ENCODE measurements around the gene TOMM22.

Gene TOMM22

DNA sequence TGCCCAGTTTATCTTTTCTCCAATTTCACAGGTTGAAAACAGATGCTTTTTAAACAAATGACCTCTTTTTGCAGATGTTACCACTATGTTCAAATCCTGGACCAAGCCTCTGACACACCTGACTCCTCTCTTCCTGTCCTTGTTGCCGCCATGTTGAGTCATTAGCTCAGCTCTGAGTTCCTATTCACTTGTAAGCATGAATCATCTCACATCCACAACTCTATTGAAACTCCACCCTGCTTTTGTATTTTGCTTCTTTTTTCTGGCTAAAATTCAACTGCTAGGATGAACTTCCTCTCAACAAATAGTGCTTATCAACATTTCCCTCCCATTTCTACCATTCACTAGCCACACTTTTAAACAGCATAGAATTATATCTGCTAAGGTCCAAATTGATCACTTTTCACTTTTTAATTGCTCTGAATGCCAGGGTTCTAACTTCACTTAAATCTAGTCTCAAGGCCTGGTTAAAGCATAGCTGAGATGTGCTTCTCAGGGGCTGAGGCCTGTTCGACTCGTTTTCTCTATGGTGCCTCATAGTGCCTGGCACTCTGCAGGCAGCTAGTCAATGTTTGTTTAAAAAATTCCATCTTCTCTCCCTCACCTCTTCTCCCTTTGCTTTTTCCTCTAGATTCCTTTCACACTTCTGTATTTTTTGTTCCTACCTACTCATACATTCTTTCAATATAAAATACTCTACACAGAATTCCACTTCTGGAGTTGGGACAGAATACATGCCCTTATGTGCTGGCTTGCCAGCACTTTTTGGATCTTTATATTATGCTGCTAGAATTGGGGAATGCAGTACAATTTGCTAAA, 15.1 kb downstream of the TOMM22 start:
- DNase-seq = no peak

- no peak for DNase-seq
Observed at GRCh38 chr22:38697425-38698089, 15.8 kb downstream of the TOMM22 start.

GRCh38 chr22:38698407-38699094, 16.8 kb downstream of the TOMM22 start:
- DNase-seq = no peak

- DNase-seq = no peak
Observed at GRCh38 chr22:38699143-38699542, 17.4 kb downstream of the TOMM22 start.

DNA sequence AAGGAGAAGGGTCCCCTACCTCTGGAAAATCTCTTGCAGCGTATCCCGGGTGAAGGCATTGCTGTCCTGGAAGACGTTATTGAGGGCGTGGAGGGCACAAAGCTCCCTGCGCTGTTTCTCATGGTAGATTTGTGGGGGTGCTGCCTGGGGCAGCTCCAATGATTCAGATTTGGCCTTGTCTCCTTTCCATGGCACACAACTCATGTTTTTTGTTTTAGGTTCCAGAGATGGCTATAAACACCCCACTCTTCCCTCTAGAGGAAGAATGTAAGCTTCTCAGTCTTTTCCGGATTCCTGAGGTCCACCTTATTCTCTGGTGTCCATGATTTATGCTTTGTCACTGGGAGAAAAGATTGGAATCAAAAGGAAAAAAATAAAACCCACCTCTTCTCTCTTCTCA, 18.0 kb downstream of the TOMM22 start:
- no peak for DNase-seq

DNA sequence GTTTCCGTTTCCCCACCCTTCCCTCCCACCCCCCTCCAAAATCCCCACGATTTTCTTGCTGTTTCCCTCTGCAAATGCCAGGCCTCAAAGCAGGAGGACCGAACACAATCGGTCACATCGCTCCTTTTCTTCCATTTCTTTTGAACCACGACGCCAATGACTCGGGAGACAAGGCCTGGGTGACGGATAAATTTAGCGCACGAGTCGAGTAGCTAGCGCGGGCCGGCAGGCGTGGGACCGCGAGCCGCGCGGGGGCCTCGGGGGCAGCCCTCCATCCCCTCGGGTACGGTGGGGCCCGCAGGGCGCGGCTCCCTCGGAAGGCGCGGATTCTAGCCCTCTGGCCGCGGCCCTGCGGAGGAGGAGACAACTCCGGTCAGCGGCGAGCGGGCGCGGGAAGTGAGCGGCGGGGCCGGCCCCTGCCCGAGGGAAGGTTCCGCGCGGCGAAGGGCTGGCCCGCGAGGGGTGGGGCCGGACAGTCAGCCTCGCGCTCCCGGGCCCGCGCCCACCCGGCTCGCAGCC, 18.6 kb downstream of the TOMM22 start:
- no peak for DNase-seq

GRCh38 chr22:38700789-38701628, 19.3 kb downstream of the TOMM22 start, which contains the start of gene JOSD1:
JOSD1 (minus strand) TSS chr22:38700943; CDS start chr22:38699987, 956 bp downstream.
- peak; percentile 53 for DNase-seq

DNA sequence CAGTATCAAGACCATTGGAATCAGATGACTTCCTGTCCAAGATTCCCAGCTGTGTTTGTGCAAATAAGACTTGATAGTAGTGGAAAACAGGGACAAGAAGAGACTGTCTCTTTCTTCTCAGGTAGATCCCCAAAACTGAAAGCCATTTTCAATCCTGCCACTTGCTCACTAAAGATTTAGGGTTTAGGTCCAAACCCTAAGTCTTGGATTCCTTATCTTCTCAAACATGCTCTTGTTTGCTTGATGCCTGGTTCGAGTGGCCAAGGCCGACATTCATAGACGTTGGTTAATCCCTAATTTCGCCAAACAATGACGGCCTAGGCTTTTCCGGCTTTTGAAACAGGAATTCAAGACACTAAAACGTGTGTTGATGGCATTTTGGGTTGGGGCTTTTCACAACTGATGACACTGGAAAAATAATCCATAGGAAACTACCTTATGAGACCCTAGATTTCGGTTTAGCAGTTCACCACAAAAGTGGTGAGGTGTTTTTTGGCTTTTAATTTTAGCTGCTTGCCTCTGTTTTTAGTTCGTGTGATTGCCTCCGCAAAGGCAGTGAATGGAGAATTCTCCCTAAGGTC, 23.0 kb downstream of the TOMM22 start:
- DNase-seq = no peak

DNA sequence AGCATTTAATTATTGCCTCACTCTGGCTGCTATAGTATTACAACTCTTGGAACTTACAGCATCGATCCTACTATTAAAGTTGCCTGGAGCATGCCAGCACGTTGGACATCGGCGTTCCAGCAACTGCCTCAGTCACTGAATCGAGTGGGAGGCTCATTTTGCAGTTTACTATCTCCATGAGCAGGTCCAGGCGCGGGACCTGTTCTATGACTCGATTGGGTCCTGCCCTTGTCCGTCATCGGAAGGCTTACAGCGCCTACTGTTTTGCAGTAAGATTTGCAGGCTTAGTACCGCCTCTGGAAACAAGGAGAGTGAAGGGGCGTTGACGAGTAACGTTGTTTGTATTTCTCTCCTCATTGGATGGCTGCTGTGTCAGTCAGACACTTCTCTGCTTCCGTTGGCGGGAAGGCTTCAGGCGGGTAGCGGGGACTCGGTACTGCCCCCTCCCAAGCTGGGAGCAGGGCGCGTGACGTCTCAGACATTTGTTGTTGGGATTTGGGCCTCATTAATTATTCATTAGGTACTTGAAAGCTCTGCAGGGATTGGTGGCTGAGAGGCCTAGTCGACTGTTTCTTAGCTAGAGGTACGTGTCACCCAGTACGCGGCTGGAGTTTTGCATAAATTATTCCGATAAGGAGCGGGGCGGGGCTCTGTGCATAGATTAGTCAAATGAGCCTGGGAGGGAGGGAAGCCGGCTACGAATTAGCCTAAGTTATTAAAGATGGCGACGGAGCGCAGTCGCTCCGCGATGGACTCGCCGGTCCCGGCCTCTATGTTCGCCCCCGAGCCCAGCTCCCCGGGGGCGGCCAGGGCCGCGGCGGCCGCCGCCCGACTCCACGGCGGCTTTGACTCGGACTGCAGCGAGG, 23.7 kb downstream of the TOMM22 start, which contains the start of gene GTPBP1:
GTPBP1 (plus strand) TSS at position 710 of the 866 bp plus-strand sequence; CDS start at position 722, 12 bp downstream.
- peak; percentile 100 for DNase-seq

GRCh38 chr22:38706101-38706900, 24.5 kb downstream of the TOMM22 start:
- no peak for DNase-seq

DNA sequence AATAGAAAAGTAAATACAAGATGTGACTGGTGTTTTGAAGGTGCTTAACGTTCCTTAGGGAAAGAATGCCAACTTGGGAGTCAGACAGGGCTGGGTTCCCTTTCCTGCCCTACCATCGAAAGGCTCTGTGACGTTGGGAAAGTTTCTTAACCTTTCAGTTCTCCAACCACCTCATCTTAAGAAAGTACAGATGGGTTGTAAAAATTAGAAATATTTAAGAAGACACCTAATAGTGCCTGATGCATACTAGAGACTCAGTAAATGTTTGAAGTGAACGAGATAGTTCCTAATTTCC, 25.1 kb downstream of the TOMM22 start:
- no peak for DNase-seq

DNA sequence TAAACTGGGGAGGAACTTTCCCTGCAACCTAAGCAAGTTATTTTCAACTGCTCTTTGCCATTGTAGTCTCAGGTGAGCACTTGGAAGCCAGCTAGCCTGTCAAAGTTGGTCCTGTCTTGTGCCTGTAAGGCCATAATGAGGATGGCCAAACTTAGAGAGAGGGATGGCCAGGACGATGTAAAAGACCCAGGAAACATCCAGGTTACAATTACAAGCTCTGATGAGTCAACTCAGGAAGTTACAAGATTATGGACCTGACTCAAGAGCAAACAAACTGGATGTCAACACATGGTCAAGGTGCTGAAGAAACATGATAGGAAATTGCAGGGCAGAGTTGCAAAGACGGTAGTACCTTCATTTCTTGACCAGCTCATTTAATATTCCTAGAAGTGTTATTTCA, 25.6 kb downstream of the TOMM22 start:
- no peak for DNase-seq

DNA sequence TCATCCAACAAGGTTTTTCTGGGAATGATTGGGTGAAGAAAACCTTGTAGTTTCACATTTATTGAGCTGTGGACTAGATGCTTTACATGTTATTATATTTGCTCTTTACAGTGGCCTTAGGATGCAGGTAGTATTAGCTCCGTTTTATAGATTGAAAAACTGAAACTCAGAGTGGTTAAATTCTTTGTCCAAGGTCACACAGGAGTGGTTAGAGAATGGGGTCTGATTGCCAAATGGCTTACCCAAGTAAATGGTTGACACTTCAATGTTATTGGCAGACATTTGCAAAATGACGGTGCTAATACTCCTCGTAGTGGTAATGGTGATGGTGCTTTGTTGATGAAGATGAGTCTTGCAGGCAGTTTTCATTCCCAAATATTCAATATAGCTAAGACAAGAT, 26.2 kb downstream of the TOMM22 start:
- no peak for DNase-seq

- DNase-seq = no peak
Observed at GRCh38 chr22:38709306-38709705, 27.5 kb downstream of the TOMM22 start.

DNA sequence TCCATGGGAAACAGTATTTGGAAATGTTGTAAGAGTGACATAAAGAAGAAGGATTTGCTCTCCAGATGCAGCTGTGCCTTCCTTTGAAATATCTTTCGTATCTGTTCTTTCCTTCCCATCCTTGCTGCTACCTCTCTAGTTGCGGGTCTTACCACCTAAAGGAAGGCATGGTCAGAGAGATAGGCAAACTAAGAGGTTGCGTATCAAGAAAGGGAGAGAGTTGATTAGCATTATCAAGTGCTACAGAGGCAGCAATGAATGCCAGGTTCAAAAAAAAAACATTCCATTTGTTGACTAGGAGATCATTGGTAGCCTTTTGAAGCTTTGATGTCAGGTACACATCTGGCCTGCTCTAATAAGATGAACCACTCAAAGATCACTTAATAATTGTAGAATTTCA, 28.6 kb downstream of the TOMM22 start:
- no peak for DNase-seq

DNA sequence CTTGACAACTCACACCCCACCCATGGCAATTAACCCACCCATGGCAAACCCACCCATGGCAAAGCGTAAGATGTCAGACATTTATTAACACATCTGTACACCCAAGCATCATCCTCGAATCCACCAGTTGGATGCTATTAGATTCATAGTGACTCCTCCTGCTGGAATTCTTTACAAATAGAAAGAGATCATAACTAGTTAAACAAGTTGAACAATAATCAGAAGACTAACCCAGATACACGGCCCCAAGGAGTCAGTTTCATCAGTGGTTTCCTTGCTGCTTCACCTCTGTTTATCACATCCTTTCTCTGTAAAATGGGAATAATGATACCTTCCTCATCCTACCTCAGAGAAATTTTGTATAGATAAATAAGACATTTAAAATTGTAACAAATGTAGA, 29.1 kb downstream of the TOMM22 start:
- no peak for DNase-seq

DNA sequence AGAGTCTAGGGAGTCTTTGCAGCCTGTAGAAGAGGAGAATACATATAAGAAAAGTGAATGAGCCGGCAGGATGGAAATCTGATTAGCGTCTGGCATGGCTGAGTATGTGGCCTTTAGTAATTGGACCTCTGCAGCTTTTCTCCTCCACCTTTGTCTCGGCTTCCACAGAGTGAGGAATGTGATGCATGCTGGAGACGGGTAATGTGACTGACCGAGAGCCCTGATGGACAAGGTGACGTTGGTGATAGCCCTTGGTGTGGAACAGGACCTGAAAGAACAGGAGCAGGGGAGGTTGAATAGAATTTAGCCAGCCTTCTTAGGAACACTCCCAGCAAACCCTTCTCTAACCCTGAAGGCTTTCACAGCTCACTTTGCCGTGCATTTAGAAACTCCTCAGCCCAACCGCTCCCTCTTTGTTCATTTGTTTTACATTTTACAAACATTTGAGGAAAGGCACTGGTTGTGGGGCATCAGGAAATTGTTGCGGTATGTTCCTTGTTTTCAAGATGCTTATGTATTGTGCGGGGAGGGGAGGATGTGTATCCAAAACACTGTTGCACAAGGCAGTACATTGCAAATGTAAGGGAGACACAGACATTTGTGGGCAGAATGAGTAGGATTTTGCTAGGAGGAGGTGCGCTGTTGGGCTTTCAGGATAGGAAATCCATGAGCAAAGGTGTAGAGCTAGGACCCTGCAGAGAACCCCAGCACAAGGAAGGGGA, 30.9 kb downstream of the TOMM22 start:
- no peak for DNase-seq

- no peak for DNase-seq
Observed at GRCh38 chr22:38713921-38714320, 32.2 kb downstream of the TOMM22 start.

DNA sequence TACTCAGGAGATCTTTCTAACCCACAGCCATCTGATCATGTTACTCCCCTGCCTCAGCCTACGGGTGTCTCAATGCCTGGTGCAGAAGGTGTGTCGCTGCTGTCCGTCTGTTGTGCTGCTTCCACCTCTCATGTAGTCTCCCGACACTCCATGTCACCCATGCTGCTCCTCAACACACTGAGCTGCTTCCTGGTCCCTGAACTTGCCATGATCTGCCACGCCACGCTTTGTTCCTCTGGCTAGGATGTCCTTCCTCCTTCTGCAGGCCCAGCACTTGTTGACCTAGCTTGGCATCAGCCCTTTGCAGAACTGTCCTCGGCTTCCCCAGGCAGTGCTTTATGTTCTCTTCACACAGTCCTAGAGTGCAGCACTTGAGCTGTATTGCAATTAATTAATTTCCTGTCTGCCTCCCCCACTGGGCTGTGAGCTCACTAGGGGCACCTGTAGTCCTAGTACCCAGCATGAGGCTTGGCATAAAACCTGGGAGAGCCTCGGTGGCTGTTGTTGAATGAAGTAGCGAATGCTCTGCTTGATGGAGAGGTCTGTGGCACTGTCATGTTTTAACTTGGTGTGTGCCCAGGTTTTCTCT, 33.5 kb downstream of the TOMM22 start:
- DNase-seq = no peak
